ENCODE results near the gene SMG1. TPM values are rescaled to one million over a fixed set of nuclear protein-coding genes. Genes with fewer than 3 reads are reported as not detected.
"Not testable (repeated sequence)": the region's sequence is repeated elsewhere in the genome, so short reads cannot be mapped to it uniquely, and the experiment has no call there.

Gene SMG1
- 24.2 TPM for polyA plus RNA-seq (2013, experiment 1 of 2; ENCODE audit: insufficient read length)
- 21.0 TPM for polyA plus RNA-seq (2013, experiment 2 of 2; ENCODE audit: insufficient read length)

DNA sequence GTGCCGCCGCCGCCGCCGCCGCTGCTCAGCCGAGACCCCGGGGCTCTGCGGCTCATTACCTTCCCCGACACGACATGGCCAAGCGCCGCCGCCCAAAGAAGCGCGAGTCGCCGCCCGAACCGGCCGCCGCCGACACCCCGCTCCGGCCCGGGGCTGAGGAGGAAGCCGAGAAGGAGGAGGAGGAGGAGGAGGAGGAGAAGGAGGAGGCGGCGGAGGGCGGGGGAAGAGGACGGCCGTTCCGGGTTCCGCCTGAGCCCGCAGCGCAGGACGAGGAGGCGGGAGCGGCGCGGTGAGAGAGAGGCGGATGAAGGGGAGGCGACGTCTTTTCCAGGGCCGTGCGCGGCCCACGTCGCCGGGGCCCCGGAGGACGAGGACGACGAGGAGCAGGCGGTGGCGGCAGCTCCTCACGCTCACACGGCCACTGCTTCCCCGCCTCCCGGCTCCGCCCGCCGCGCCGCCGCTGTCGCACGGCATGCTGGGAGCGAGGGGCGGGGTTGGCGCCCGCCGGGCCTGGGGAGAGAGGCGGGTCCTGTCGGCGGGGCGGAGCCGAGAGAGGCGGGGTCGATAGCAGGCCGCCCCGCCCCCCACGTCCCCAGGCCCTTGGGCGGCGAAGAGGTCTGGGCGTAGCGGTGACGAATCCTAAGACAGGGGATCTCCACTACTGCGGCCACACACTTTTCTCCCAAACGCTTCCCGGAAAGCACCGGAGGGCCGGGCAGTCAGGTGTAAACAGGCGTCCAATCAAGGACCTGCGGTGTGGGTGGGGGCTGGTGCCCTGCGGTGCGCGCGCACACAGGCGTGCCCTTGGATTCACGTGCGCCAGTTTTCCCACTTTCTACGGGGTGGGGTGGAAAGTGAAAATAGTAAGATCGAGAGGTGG is at the start of gene SMG1:
Gene SMG1 (minus strand): TSS at position 423 of the 880 bp plus-strand sequence. CDS start 367 bp downstream, at position 56.
- peak; percentile 90 for DNase-seq

DNA sequence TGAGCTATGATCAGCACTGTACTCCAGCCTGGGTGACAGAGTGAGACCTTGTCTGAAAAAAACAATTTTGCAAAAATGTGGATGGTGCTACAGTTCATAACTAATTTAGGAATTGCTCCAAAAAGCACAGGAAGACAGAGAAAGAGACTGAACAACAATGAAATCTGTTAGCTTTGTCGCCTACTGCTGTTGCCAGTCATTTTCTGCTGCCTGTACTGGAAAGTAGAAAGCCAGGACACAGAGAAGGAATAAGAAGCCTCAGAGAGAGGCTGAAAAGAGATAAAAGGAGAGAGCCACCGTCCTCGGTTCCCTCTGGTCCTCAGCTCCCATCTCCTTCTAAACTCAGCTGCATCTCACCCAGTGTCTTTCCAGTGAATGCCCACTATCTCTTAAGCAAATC is 48.9 kb upstream of the SMG1 start:
- DNase-seq = no peak

DNA sequence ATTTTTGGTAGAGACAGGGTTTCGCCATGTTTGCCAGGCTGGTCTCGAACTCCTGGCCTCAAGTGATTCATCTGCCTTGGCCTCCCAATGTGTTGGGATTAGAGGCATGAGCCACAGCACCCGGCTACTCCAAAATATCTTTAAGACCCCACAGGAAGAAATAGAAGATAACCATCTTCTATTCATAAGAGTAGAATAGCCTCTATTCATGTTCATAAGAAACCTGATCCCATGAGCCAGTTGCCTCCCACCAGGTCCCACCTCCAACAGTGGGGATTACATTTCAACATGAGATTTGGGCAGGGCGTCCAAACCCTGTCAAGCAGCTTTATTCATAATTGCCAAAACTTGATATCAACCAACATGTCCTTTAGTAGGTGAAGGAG is 43.6 kb upstream of the SMG1 start:
- DNase-seq = no peak

DNA sequence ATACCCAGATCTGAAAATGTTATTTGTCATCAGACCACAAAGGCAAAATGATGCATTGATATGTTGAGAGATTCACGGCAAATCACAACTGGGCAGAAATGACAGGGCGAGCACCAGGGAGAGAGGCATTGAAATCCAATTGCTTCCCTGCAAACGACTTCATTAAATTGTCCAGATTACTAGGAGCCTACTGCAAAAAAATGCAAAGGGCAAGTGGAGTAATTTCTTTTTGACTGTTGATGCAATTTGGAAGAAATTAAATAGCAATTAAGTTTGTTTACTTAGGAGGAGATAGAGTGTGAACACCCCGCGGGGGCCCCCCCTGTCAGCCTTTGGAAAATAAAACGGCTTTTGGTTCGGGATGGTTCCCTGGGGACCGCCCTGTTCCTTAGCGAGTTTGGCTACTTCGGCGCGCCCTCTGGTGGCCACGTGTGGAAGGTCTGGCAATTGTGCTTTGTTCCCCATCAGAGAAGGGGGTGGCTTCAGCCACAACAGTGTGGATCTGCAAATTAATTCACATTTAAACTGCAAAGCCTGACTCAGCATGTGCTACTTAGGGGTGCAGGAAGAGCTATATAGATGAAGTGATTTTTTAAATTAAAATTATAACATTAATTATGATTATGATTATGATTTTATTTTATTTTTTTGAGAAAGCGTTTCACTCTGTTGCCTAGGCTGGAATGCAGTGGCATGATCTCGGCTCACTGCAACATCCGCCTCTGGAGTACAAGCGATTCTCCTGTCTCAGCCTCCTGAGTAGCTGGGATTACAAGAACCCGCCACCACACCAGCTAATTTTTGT is 43.0 kb upstream of the SMG1 start:
- DNase-seq = peak; percentile 71

DNA sequence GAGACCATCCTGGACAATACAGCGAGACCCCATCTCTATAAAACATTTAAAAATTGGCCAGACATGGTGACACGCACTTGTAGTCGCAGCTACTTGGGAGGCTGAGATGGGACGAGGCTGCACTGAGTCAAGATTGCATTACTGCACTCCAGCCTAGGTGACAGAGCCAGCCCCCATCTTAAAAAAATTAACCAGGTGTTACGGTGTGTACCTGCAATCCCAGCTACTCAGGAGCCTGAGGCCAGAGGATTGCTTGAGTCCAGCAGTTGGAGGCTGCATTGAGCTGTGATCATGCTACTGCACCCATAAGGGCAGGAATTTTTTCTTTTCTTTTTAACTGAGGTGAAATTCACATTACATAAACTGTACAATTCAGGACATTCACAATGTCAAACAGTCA is 40.6 kb upstream of the SMG1 start:
- no peak for DNase-seq

DNA sequence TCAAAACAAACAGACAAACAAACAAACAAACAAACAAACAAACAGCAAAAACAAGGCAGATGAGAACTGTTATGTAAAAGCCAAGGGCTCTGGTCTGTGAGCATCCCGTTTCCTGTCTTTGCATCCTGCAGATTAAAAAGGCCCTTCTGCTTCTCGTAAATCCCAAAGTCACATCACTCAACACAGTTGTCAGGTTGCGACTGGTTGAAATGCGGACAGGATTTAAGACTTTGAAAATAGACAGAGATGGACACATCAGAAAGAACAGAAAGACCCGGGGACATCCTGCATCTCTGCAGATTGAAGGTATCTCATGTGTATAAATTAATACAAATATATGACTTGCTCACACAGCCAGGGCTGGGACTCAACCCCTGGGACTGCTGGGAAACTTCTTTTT is 39.3 kb upstream of the SMG1 start:
- DNase-seq = no peak

DNA sequence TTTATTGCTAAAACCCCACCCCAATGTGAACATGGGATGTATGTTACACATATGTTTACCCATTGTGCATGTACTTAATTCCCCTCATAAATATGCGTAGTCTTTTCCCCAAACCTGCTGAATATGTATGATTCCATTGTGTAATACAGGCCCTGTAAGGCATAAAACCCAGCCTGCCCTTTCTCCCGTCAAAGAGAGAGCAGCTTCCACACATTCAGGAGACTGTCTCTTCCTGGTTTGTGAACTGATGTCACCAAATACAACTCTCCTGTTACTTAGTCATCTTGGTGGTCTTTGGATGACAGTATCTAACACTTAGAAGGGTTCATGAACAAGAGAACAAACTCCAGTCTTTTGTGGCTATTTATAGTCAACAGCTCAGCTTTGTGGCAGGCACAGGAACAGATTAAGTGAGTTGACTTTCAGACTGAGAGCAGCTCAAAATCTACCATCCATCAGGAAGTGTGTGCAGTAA is 32.9 kb upstream of the SMG1 start:
- DNase-seq = peak; percentile 46

DNA sequence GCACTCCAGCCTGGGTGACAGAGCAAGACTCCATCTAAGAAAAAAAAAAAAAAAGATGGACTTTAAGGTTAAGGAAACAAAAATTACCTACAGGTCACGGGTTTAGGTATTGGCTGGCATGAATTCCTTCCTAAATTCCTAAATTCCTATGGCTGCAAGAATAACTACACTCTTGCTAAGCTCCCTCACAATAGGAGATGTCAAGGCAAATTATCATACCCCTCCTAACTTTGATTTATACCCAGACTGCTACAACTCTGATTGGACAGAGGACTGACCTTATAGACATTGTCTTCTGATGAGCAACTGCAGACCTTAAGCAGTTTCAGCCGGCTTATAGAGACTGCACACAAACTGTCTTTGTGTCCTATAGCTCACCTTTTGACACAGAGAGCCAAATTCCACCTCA is 32.4 kb upstream of the SMG1 start:
- peak; percentile 5 for DNase-seq

DNA sequence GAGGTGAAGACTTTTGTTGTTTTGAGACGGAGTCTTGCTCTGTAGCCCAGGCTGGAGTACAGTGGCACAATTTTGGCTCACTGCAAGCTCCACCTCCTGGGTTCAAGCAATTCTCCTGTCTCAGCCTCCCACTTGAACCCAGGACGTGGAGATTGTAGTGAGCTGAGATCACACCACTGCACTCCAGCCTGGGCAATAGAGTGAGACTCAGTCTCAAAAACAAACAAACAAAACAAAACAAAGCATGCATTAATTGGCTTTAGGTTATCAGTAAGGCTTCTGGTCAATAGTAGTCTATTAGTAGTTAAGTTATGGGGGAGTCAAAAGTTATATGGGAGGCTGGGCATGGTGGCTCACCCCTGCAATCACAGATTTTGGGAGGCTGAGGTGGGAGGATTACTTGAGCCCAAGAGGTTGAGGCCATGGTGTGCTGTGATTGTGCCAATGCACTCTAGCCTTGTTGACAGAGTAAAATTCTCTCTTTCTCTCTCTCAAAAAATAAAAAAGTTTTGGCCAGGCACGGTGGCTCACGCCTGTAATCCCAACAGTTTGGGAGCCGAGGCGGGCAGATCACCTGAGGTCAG is 30.5 kb upstream of the SMG1 start:
- DNase-seq = not testable (repeated sequence)

DNA sequence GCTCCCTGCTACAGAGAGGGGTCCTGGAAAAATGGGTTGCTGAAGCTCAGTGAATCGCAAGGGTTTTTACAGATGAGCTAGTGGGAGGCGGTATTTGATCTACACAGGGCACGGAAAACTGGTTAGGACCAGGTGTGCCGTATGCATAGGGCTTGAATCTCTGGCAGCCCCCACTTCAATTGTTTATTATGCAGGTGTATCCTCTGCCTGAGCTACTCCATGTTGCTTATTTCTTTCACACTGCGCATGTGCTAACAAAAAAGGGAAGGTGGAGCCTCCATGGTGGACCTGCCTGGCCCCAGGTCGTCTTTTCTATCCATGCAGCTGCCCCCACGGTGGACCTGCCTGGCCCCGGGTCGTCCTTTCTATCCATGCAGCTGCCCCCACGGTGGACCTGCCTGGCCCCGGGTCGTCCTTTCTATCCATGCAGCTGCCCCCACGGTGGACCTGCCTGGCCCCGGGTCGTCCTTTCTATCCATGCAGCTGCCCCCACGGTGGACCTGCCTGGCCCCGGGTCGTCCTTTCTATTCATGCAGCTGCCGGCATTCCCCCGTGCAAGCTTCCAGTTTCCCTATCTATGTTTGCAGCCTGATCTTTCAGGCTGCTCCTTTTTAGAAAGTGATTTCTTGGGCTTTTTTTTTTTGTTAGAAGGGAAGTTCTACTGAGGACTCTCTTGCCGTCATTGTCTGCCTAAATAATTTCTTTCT is 29.8 kb upstream of the SMG1 start:
- DNase-seq = not testable (repeated sequence)

DNA sequence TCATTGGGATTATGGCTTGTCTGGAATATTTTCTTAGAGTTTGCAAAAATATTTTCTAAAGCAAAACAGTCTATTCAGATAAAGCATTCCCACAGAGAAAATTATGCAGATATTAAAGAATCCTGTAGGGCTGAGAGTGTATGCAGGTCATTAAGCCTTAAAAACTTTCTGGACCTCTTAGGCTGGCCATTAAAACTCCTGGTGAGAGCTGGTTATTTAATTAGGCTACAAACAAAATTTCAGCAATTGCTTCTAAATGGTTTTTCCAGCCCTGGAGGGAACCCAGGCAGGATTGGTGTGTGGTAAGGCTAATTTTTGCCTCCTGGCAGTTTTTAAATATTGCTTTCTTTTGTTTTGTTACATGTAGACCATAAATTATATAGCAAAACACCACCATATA is 27.3 kb upstream of the SMG1 start:
- no peak for DNase-seq

DNA sequence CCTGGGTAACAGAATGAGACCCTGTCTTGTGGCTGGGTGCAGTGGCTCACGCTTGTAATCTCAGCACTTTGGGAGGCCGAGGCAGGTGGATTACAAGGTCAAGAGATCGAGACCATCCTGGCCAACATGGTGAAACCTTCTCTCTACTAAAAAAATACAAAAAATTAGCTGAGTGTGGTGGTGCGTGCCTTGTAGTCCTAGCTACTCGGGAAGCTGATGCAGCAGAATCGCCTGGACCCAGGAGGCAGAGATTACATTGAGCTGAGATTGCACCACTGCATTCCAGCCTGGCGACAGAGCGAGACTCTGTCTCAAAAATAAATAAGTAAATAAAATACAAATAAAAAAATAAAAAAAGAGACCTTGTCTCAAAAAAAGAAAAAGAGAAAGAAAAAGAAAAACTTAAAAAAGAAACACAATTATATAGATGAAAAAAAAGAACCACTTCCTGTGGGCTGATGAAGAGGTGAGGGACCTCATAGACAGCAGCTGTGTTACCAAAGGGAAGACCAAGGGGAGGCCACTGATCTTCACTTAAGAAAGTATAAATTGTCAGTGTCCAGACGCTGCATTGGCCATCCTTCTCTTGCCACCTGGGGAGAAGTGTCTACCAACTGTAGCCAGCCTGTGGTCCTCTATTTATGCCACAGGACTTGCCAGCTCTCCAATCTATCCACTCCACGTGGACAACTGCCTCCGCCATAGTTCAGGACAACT is 24.4 kb upstream of the SMG1 start:
- DNase-seq = no peak

DNA sequence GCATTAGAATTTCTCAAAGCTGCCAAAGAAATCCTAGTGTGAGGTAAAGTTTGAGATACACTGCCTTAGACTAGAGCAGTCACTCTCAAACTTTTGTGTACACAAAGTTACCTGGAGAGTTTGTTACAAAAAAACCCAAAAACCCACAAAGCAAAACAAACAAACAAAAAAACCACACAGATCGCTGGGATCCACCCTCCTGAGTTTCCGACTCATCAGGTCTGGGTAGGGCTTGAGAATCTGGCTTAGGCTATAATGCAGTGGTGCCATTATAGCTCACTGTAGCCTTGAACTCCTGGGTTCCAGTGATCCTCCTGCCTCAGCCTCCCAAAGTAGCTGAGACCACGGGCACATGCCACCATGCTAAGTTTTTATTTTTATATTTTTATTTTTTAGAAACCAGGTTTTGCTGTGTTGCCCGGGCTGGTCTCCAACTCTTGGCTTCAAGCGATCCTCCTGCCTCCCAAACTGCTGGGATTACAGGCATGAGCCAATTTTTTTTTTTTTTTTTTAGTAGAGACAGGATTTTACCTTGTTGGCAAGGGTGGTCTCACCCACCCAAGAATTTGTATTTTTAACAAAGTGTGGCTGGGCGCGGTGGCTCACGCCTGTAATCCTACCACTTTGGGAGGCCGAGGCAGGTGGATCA is 22.3 kb upstream of the SMG1 start:
- no peak for DNase-seq

DNA sequence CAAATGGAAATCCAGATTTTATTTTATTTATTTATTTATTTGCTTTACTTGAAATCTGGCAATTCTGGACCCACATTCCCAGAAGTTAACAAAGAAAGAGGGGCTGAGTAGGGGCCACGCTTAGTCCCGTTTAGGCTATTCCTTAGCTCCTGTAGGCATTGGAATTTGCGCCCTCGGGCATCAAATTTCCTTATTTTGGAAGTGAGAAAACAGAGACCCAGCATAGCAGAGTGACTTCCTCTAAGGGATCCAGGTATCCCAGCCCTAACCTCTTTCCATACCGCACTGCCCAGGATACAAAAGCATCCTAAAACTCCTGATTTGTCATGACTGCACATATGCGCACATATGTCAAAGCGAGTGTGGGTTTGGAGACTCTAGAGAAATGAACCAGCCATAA is 19.0 kb upstream of the SMG1 start:
- no peak for DNase-seq

DNA sequence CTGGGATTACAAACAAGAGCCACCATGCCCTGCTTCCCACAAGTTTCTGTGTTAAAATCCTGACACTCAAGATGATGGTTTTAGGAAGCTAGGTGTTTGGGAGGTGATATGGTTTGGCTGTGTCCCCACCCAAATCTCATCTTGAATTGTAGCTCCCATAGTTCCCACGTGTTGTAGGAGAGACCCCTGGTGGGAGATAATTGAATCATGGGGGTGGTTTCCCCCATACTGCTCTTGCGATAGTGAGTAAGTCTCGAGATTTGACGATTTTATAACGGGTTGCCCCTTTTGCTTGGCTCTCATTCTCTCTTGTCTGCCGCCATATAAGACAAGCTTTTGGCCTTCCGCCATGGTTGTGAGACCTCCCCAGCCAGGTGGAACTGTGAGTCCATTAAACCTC is 17.2 kb upstream of the SMG1 start:
- no peak for DNase-seq

DNA sequence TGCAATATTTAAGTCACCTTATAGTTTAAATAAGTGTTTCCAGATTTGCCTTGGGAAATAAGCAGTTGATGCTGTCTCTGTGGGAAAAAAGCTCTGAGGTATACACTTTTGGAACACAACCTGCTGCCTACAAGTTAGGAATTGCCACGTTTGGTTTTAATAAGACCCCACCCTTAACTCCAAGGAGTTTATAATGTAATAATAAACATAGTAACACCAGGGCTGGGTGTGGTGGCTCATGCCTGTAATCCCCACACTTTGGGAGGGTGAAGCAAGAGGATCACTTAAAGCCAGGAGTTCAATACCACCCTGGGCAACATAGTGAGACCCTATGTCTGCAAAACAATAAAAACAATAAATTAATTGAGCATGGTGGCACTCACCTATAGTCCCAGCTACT is 15.9 kb upstream of the SMG1 start:
- no peak for DNase-seq

DNA sequence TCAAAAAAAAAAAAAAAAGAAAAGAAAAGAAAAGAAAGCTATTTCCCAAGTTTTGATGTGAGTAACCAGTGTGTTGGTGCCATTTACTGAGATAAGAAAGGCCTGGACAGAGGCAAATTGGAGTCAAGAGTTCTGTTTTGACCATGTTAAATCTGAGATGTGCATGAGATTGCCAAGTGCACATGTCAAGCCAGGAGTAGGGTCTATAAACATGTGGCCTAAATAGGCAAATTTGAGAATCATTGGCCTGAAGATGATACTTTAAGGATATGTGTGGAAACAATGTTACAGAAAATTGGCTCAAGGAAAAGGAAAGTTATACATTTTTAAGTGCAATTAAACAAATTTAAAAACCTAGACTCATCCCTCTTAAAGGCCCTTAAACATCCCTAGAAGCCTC is 15.3 kb upstream of the SMG1 start:
- DNase-seq = no peak

DNA sequence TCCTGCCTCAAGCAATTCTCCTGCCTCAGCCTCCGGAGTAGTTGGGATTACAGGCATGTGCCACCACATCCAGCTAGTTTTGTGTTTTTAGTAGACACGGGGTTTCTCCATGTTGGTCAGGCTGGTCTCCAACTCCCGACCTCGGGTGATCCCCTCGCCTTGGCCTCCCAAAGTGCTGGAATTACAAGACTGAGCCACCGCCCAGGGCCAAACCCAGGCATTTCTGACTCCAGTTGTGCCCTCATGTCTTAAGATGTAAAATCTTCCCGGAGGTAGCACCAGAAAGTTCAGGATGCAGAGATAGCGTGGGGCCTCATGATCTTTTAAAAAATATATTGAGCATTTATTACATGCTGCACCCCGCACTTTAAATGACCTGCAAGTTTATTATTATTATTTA is 12.8 kb upstream of the SMG1 start:
- no peak for DNase-seq

DNA sequence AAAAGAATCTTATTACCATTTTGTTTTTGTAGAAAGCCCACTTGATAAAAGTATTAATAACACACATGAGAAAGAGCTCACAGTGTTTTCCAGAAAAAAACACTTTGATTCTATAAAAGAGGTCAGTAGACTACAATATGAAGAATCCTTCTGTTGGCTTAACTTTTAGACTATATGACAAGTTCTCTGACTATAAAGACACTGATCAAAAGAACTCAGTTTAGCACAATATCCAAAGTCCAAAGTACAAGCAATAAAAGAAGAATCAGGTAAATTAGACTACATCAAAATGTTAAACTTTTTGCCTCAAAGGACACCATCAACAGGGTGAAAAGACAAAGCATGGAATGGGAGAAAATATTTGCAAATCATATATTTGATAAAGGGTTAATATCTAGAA is 11.2 kb upstream of the SMG1 start:
- DNase-seq = no peak

DNA sequence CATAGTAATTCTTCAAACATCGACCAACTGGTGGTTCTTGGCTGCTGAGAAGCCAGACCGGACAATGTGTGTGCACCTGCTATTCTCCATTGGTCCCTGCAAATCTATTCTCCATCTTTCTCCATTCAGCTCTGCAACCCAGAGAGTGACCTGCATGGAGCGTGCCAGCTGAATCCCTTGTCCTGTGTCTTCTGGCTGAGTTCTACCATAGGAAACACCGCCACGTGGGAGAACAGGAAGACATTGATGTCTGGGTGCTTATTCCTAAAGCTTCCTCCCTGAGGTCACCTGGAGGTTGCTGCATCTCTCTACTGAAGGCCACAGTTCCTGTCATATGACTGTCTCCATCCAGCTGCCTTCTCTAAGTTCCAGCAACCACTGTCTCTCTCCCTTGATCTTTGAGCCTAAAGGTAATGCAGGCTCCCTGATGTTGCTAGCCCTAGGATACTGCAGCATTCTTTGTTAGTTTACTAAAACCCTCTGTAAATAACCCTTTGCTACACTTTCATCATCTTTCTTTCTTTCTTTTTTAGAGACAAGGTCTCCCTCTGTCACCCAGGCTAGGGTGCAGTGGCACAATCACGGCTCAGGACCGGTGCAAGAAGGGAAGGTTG is 10.6 kb upstream of the SMG1 start:
- DNase-seq = no peak

DNA sequence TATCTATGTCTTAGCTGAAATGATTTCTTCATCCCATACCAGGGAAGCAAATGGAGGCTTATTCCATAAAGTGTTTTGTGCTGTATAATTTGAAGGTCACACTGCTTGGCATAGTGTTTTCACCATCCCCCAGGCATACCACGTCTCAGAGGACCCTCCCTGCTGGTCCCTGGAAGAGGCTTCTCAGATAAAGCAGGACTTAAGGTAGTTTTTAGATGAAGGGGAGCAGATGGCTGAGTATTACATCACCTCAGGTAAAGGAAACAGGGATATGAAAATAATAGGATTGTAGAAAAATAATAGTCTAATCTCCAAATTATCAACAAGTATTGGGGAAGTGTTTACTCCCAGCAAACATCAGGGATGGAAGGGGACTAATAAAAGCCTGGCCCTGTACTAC is 7.3 kb upstream of the SMG1 start:
- no peak for DNase-seq

Data from fibroblast of skin of back (primary cell).